Stimulated activated CD4-positive, alpha-beta T cell treated with anti-CD3 and anti-CD28 coated beads, Interleukin-15, amount 100 ng/mL, for 48 hours (primary cell): Measurements from ENCODE around the gene CLDN5.

Experiments
- DNase-seq, 2 donors: peaks; one replicate each; pipeline ENCODE4 v3.0.0-alpha.2; 2020; ENCODE audit warnings: low read depth in 2 of 2

The CLDN5 gene

DNA sequence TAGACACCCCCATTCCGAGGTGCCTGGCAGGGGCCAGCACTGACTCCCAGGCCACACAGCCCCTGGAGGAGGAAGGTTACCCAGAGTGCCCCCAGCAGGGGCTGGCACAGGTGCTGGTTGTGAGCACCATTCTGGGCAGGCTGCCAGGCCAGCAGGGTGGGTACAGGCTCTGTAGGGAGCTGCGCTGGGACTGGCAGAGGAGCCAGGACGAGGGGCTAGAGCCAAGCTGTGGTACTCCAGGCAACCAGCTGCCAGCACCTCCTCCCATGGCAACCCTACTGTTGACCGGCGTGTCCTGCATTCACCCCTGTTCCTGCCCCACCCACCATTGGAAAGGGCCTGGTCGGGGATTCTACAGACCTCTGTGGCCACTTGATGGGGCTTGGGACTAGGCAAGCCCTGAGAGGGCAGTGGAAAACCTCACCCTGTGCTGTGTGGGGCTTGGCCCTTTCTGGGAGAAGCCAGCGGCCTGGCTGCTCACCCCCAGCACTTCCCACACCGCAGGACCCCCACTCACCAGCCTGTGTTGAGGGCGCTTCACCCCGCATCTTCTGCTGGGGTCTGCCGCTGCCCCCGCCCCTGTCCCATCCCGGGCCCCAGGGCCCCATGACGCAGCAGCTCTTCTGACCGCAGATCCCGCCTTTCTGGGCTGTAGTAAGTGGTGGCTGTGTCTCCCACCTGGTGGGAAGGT, 1.9 kb downstream of the CLDN5 start:
- no peak for DNase-seq

DNA sequence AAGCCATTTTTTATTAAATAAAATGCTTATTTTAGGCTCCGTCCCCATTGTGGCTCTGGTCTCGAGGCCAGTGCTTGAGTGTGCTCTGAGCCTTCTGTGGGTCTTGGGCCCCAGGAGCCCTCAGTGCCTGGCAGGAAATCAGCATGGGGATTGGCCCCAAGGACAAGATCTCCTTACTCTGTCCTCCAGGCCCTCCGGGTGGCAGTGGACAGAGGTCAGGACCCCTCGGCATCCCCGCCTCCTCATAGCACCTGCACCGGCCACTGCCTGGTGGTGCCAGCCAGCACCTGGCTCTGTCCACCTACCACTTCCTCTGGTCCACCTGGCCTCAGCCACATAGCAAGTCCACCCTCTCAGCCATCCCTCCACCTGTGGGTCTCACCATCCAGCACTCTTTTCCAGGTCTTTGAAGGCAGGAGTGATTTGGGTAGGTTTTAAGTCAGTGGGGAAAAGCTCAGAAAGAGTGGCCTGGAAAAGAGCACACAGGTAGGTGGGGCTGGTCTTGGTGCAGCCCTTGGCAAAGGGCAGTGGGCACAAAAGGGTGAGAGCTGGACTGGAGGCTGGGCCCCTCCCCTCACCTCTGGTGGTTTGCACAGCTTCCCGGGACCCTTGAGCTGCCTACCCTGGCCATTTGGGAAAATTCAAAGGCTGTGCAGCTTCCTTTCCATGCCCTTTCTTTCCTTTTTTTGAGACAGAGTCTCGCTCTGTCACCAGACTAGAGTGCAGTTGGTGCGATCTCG, 3.5 kb downstream of the CLDN5 start:
- no peak for DNase-seq

DNA sequence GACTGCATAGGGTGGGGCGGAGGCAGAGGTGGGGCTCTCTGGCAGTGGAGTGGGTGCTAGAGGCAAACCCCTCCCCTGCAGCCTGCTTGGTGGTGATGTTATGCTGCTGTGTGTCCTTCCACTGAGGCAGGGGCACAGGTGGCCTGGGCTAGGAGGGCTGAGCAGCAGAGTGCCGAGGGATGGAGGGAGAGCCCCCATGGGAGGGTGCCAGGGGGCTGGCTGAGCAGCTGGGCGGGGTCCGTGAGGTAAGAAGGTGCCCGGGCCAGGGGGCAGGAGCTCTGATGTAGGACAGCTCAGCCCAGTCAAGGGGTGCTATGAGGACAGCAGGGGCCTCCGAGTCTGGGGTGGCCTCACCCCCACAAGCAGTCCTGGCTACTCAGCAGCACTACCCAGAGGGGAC, 4.2 kb downstream of the CLDN5 start:
- DNase-seq: no peak

- DNase-seq: no peak
Observed at GRCh38 chr22:19519041-19519926, 4.9 kb downstream of the CLDN5 start.

DNA sequence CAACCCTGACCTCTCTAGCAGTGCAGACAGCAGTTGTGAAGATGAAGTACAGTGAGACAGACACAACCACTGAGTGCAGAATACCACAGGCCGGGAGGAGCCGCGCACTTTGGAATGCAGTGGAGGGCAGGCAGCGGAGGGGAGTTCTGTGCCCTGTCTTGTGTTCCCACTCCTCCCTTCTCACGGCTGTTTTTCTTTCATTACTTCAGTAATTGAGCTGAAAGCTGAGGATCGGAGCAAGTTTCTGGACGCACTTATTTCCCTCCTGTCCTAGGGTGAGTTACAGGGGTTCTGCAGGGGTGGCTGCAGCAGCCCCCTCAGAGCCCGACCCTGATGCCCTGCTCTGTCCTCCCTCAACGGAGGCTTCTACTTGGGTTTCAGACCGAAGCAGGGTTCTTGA, 5.6 kb downstream of the CLDN5 start:
- no peak for DNase-seq

GRCh38 chr22:19517919-19518611, 6.1 kb downstream of the CLDN5 start:
- no peak for DNase-seq

DNA sequence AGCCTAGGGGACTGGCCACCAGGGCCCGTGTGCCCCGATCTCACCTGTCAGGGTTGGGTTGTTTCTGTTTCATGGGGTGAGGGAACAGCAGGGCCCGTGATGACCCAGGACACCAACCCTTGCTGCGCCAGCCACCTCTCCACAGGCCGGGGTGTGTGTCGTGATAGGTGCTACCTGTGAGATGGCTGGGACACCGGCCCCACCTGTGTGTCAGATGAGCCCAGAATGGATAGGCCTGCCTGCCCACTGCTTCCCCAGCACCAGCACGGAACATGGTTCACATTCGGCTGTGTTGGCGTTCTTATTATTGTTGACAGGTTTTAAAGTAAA, 7.1 kb downstream of the CLDN5 start:
- no peak for DNase-seq

- no peak for DNase-seq
Observed at GRCh38 chr22:19516378-19517170, 7.6 kb downstream of the CLDN5 start.

- no peak for DNase-seq
Observed at GRCh38 chr22:19515654-19516377, 8.4 kb downstream of the CLDN5 start.

DNA sequence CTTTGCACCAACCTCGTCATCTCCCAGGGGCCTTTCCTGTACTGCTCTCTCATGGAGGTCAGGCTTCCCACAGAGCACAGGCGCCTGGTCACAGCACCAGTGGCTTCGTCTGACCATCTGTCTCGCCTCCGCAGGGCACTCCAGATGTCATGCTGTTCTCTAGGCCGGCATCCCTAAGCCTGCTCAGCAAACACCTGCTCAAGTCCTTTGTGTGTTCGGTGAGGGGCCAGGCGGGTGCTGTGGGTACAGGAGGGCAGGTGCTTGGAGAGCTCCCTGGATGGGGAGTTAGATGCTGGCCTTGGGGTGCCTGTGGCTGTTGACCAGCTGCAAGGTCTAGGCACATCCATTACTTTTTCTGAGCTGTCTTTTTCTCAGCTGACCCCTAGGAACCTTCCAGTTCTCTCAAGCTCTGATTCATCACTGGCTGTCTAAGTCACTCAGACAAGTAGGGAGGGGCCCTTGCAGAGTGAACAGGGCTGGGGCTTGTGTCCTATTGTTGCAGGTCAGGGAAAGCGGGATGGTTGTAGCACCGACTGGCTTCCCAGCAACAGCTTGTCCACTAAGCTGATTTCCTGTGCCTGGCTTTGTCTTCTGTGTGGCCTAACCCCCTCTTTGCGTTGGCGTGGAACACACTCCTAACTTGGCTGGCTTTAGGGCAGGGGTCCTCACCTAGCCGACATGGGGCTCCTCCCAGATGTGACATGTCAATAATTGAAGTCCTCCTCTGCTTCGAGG, 9.2 kb downstream of the CLDN5 start:
- DNase-seq: no peak

- DNase-seq: no peak
Observed at GRCh38 chr22:19513823-19514222, 10.4 kb downstream of the CLDN5 start.

DNA sequence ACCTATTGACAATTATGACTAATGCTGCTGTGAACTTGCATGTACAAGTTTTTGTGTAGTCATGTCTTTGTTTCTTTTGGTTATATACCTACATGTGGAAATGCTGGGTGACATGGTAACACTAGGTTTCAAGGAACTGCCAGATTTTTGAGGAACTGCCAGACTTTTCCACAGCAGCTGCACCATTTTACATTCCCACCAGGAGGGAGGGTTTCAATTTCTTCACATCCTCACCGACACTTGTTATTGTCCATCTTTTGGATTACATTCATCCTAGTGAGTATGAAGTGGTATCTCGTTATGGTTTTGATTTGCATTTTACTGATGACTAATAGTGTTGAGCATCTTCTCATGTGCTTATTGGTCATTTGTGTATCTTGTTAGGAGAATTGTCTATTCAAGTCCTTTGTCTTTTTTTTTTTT, 13.3 kb downstream of the CLDN5 start:
- DNase-seq: no peak

GRCh38 chr22:19509923-19510322, 14.3 kb downstream of the CLDN5 start:
- DNase-seq: no peak

- DNase-seq: no peak
Observed at GRCh38 chr22:19509191-19509590, 15.0 kb downstream of the CLDN5 start.

DNA sequence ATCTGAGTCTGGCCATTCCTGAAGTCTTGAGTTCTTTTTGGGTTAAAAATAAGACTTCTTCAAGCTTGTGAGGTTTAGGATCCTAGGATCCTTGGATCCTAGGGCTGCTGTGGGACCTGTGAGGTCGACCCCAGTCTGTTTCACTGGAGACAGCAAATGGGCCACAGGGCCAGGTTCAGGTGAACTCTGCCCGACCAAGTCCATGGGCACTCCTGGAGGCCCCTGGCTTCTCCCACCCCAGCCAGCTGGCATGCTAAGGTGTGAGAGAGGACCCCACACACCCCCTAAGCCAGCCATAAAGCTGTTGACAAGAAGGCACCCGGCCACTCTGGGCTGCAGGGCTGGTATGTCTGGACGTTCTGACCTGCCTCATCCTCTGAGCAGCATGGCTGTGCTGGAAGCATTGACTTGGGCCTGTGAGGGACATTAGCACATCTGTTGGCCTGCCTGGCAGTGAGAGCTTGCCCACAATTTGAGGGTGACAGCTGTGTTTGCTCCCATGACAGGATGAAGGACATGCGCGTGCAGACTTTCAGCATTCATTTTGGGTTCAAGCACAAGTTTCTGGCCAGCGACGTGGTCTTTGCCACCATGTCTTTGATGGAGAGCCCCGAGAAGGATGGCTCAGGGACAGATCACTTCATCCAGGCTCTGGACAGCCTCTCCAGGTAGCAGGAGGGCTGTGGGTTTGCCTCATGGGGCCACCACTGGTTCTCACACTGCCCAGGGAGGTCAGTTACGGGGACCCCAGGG, 16.0 kb downstream of the CLDN5 start:
- no peak for DNase-seq

DNA sequence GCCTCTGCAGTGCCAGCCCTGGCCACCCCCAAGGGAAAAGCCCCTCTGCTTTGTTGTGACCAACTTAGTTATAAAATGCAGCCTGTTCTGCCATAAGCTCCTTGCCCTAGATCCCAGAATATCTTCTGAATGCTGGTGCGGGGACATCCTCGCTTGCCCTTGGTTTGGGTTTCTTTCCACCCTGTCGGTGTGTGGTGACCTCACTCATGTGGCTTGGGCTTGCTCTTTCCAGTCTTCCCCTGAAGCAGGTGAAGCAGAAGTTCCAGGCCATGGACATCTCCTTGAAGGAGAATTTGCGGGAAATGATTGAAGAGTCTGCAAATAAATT, 16.7 kb downstream of the CLDN5 start:
- no peak for DNase-seq

DNA sequence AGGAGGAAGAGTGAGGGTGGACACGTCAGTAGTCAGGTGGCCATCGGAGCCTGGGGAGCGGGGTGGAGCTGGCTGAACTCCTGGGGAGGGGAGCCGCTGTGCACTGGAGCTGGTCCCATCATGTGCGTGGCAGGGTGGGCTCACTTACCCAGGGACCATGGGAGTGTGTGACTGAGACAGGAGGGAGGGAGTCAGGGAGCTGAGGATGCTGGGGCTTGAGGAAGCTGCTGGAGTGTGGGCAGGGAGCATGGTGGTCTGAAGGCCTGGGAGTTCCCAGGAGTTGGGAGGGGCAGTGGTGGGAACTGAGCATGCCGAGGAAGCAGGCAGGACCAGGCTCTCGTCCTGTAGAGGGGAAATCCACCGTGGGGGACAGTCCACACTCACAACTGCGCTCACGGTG, 18.0 kb downstream of the CLDN5 start:
- no peak for DNase-seq

GRCh38 chr22:19505735-19506126, 18.5 kb downstream of the CLDN5 start:
- no peak for DNase-seq
